H1 (cell line): ENCODE data around the gene CPA2. TPM values are rescaled to one million over a fixed set of nuclear protein-coding genes. Genes with fewer than 3 reads are reported as not detected.

Experiments
- CTCF ChIA-PET: fragments of 300-600 bp; sonication (Branson Sonifier 250); formaldehyde crosslinking; loops from one replicate; lab custom pipeline; 2021; ENCODE audit not compliant: partially characterized antibody; lab: Charles Lee
- POLR2A ChIA-PET: fragments of 300-600 bp; sonication (Branson Sonifier 250); formaldehyde crosslinking; loops from one replicate; lab custom pipeline; 2021; ENCODE audit warnings: inconsistent platforms; ENCODE audit not compliant: partially characterized antibody; lab: Charles Lee
- DNase-seq, 2 experiments: peaks; one replicate each; pipeline versions ENCODE4 v3.0.0 to v3.0.0-alpha.2; 2010 to 2022; ENCODE audit warnings: low spot score in 2 of 2, low read depth in 1 of 2, mixed read lengths in 1 of 2
- FAIRE-seq: peaks from 2 replicates; lab custom pipeline; 2011; peaks lifted over from hg19 to GRCh38; lab: Jason Lieb, UNC
- H2AFZ ChIP-seq: 2 replicates; pipeline ENCODE4 v1.8.1; 2012; ENCODE audit warnings: low read length, inconsistent platforms
- H2AK5ac ChIP-seq: 2 replicates; pipeline ENCODE4 v1.6.1; 2013; ENCODE audit warnings: low read depth, low read length
- H2BK120ac ChIP-seq: replicated peaks from 2 replicates; pipeline ENCODE3; 2013; ENCODE audit warnings: low read depth, low read length, inconsistent platforms
- H2BK12ac ChIP-seq: 2 replicates; pipeline ENCODE4 v1.6.1; 2013; ENCODE audit warnings: low read depth, low read length
- H2BK15ac ChIP-seq: 2 replicates; pipeline ENCODE4 v1.6.1; 2013; ENCODE audit warnings: low read length
- H2BK20ac ChIP-seq: 2 replicates; pipeline ENCODE4 v1.6.1; 2013; ENCODE audit warnings: low read length
- H2BK5ac ChIP-seq: 2 replicates; pipeline ENCODE4 v1.6.1; 2013; ENCODE audit warnings: low read depth, low read length
- H3K14ac ChIP-seq: 2 replicates; pipeline ENCODE4 v1.6.1; 2013; ENCODE audit warnings: inconsistent platforms; ENCODE audit not compliant: insufficient read length
- H3K18ac ChIP-seq: 2 replicates; pipeline ENCODE4 v1.6.1; 2013; ENCODE audit warnings: low read length; ENCODE audit errors: extremely low read depth
- H3K23ac ChIP-seq: 2 replicates; pipeline ENCODE4 v1.6.1; 2013; ENCODE audit warnings: inconsistent platforms; ENCODE audit not compliant: insufficient read length
- H3K23me2 ChIP-seq: 2 replicates; pipeline ENCODE4 v1.6.1; 2013; ENCODE audit warnings: low read depth, low read length
- H3K27ac ChIP-seq: 2 replicates; pipeline ENCODE4 v1.6.1; 2011; ENCODE audit warnings: low read depth, low read length, inconsistent platforms
- H3K27me3 ChIP-seq, 4 experiments: replicated peaks in 1 of 4; 1 replicate in 1 of 4; 2 replicates in 3 of 4; pipeline versions ENCODE4 v1.6.1 to v1.8.1; 2011 to 2013; ENCODE audit warnings: low read length in 3 of 4, mild to moderate bottlenecking in 3 of 4, inconsistent platforms in 2 of 4, mixed read lengths in 2 of 4, moderate library complexity in 1 of 4; ENCODE audit not compliant: control insufficient read depth in 3 of 4, insufficient read depth in 3 of 4; ENCODE audit errors: extremely low read depth in 1 of 4
- H3K36me3 ChIP-seq, 4 experiments: 2 replicates each; pipeline versions ENCODE4 v1.6.1 to v1.8.1; 2011 to 2013; ENCODE audit warnings: mild to moderate bottlenecking in 4 of 4, low read length in 3 of 4, moderate library complexity in 2 of 4, control low read depth in 1 of 4, inconsistent platforms in 1 of 4; ENCODE audit not compliant: insufficient read depth in 4 of 4, control insufficient read depth in 2 of 4
- H3K4ac ChIP-seq: replicated peaks from 2 replicates; pipeline ENCODE3; 2013; ENCODE audit warnings: low read length, low read depth, mixed read lengths, inconsistent platforms; ENCODE audit not compliant: insufficient read length
- H3K4me1 ChIP-seq, 4 experiments: replicated peaks in 1 of 4; 1 replicate in 1 of 4; 2 replicates in 3 of 4; pipeline versions ENCODE4 v1.6.1 to v1.8.1; 2011 to 2013; ENCODE audit warnings: low read length in 3 of 4, inconsistent platforms in 2 of 4, mixed read lengths in 1 of 4; ENCODE audit not compliant: insufficient read depth in 4 of 4, control insufficient read depth in 3 of 4
- H3K4me2 ChIP-seq, 2 experiments: 2 replicates each; pipeline versions ENCODE4 v1.6.1 to v1.8.1; 2011 to 2013; ENCODE audit warnings: low read depth in 2 of 2, low read length in 2 of 2, control low read depth in 1 of 2, inconsistent platforms in 1 of 2, mild to moderate bottlenecking in 1 of 2; ENCODE audit not compliant: insufficient read depth in 1 of 2
- H3K4me3 ChIP-seq, 4 experiments: fragments of 200-600, 300-600 bp in 1 of 4; sonication (generic), shearing (Covaris generic), sonication (Bioruptor Twin) in 1 of 4; 2 replicates each; pipeline versions ENCODE4 v1.5.1 to v1.8.1; 2011 to 2016; ENCODE audit warnings: low read length in 4 of 4, low read depth in 3 of 4, control low read depth in 2 of 4, inconsistent platforms in 2 of 4, mild to moderate bottlenecking in 2 of 4, mixed read lengths in 1 of 4, moderate library complexity in 1 of 4; ENCODE audit not compliant: insufficient read depth in 2 of 4; ENCODE audit errors: extremely low read depth in 1 of 4
- H3K56ac ChIP-seq: replicated peaks from 2 replicates; pipeline ENCODE3; 2013; ENCODE audit warnings: low read depth, mild to moderate bottlenecking, mixed read lengths, low read length, inconsistent platforms; ENCODE audit not compliant: insufficient read length
- H3K79me1 ChIP-seq: 2 replicates; pipeline ENCODE4 v1.6.1; 2013; ENCODE audit warnings: low read depth, low read length, control low read depth
- H3K79me2 ChIP-seq, 2 experiments: 2 replicates each; pipeline versions ENCODE4 v1.6.1 to v1.8.1; 2012 to 2013; ENCODE audit warnings: low read length in 2 of 2, mild to moderate bottlenecking in 2 of 2, inconsistent platforms in 1 of 2; ENCODE audit not compliant: insufficient read depth in 2 of 2, control insufficient read depth in 1 of 2
- H3K9ac ChIP-seq, 4 experiments: replicated peaks in 1 of 4; 1 replicate in 1 of 4; 2 replicates in 3 of 4; pipeline versions ENCODE4 v1.6.1 to v1.8.1; 2011 to 2013; ENCODE audit warnings: low read depth in 3 of 4, low read length in 3 of 4, control low read depth in 2 of 4, mild to moderate bottlenecking in 2 of 4, moderate library complexity in 2 of 4, inconsistent platforms in 1 of 4; ENCODE audit errors: extremely low read depth in 1 of 4
- H3K9me3 ChIP-seq, 2 experiments: 2 replicates each; pipeline versions ENCODE4 v1.6.1 to v1.8.1; 2012 to 2013; ENCODE audit warnings: mild to moderate bottlenecking in 2 of 2, moderate library complexity in 2 of 2, control low read depth in 1 of 2, inconsistent platforms in 1 of 2, low read depth in 1 of 2, low read length in 1 of 2, mixed read lengths in 1 of 2; ENCODE audit not compliant: insufficient read depth in 2 of 2
- H4K20me1 ChIP-seq, 2 experiments: replicated peaks in 1 of 2; 2 replicates each; pipeline versions ENCODE3 to v1.8.1; 2011 to 2013; ENCODE audit warnings: inconsistent platforms in 2 of 2, low read length in 2 of 2, mild to moderate bottlenecking in 1 of 2; ENCODE audit not compliant: insufficient read depth in 2 of 2, control insufficient read depth in 1 of 2
- H4K5ac ChIP-seq: 2 replicates; pipeline ENCODE4 v1.6.1; 2013; ENCODE audit warnings: low read length, low read depth, mixed read lengths, inconsistent platforms; ENCODE audit not compliant: insufficient read length
- H4K8ac ChIP-seq: 2 replicates; pipeline ENCODE4 v1.8.0; 2013; ENCODE audit warnings: mild to moderate bottlenecking, moderate library complexity, low read length, inconsistent platforms; ENCODE audit not compliant: insufficient read depth; ENCODE audit errors: extremely low read depth
- H4K91ac ChIP-seq: replicated peaks from 2 replicates; pipeline ENCODE3; 2013; ENCODE audit warnings: low read length, mixed read lengths, inconsistent platforms; ENCODE audit not compliant: insufficient read length
- ATF3 ChIP-seq: IDR thresholded peaks from 2 replicates; pipeline ENCODE4 v1.6.1; 2011; ENCODE audit warnings: low read depth, mild to moderate bottlenecking, low read length; ENCODE audit not compliant: insufficient read depth
- BACH1 ChIP-seq: IDR thresholded peaks from 2 replicates; pipeline ENCODE4 v1.6.1; 2012; ENCODE audit warnings: low read length, improper control_type of control experiment
- CHD2 ChIP-seq: IDR thresholded peaks from 2 replicates; pipeline ENCODE4 v1.6.1; 2012; ENCODE audit warnings: low read length, improper control_type of control experiment
- CTBP2 ChIP-seq: IDR thresholded peaks from 2 replicates; pipeline ENCODE4 v1.7.0; 2011; ENCODE audit warnings: borderline replicate concordance, mild to moderate bottlenecking, moderate library complexity, mixed read lengths, low read length; ENCODE audit not compliant: insufficient read depth, insufficient read length
- EGR1 ChIP-seq: IDR thresholded peaks from 2 replicates; pipeline ENCODE4 v1.6.1; 2011; ENCODE audit warnings: low read depth, low read length, borderline replicate concordance
- JUND ChIP-seq: IDR thresholded peaks from 2 replicates; pipeline ENCODE4 v1.6.1; 2011; ENCODE audit warnings: mild to moderate bottlenecking, improper control_type of control experiment, low read length
- RAD21 ChIP-seq, 2 experiments: IDR thresholded peaks in 1 of 2; conservative IDR thresholded peaks in 1 of 2; 2 replicates each; pipeline ENCODE4 v1.6.1; 2011; ENCODE audit warnings: low read depth in 2 of 2, low read length in 2 of 2, improper control_type of control experiment in 1 of 2, inconsistent platforms in 1 of 2, mild to moderate bottlenecking in 1 of 2, moderate library complexity in 1 of 2
- RXRA ChIP-seq: IDR thresholded peaks from 2 replicates; pipeline ENCODE4 v1.6.1; 2011; ENCODE audit warnings: low read depth, mild to moderate bottlenecking, low read length, moderate library complexity; ENCODE audit not compliant: insufficient read depth
- TAF1 ChIP-seq: IDR thresholded peaks from 2 replicates; pipeline ENCODE4 v1.6.1; 2011; ENCODE audit warnings: mild to moderate bottlenecking, low read depth, low read length
- WGBS, 2 experiments: shearing (Covaris generic) in 1 of 2; methylation state at CpG; one replicate each; pipeline versions ENCODE4 v1.1.6 to v1.1.7; 2013 to 2015; ENCODE audit warnings: low lambda C conversion rate in 2 of 2, mixed read lengths in 2 of 2, inconsistent platforms in 1 of 2, low coverage in 1 of 2, missing lambda C conversion rate in 1 of 2; ENCODE audit not compliant: insufficient replicate concordance in 2 of 2, insufficient coverage in 1 of 2, insufficient read length in 1 of 2; ENCODE audit errors: extremely low coverage in 1 of 2, missing lambda C conversion rate in 1 of 2; 5-methylcytosine and 5-hydroxymethylcytosine counted together
- polyA plus RNA-seq, 7 experiments: library from polyadenylated mRNA; depleted of rRNA in 3 of 7; stranded (reverse) in 5 of 7; unstranded in 2 of 7; fragments of >200 nt in 5 of 7; fragments of 200-250 nt in 2 of 7; gene quantifications; 1 replicate in 5 of 7; 2 replicates in 1 of 7; 4 replicates in 1 of 7; pipeline versions ENCODE4 v1.2.1 to v1.2.3, GENCODE V29; 2011 to 2013; ENCODE audit warnings: missing spikeins in 2 of 7, mixed read lengths in 2 of 7
- total RNA-seq: library from RNA; stranded (reverse); fragmentation: NEBNext Ultra II Directional; extraction: Animal tissue kit (Norgen Biotek cat#: 25700); gene quantifications from 2 replicates; pipeline ENCODE4 v1.2.1, GENCODE V29; 2021

CPA2 gene
- total and polyA plus RNA-seq, 2 of the 8 experiments (the other 6 are each of a cell fraction or from before 2014, with no cell fraction given) = 0.21 TPM; not detected in 1

GRCh38 chr7:130279906-130280305 lies 13.2 kb downstream of the CPA2 start:
- Histone ChIP-seq H2AFZ (no peak overlapping the region), H3K23me2 (no peaks in the 10 kb centered on the region; the same call in 1 of the 2 replicates), H3K14ac (no peak overlapping the region), H3K9ac (no peak overlapping the region), H2BK20ac (no peak overlapping the region), H2AK5ac (no peak overlapping the region), H3K27ac (no peak overlapping the region), H3K36me3 (no peaks in the 10 kb centered on the region), H4K8ac (no peak overlapping the region), H2BK120ac (no peak overlapping the region), H3K56ac (no peak overlapping the region), H3K18ac (no peak overlapping the region), H3K4me3 (no peak overlapping the region), H3K27me3 (no peaks in the 10 kb centered on the region), H3K4me2 (no peak overlapping the region), H3K79me1 (no peaks in the 10 kb centered on the region), H2BK12ac (no peak overlapping the region), H3K23ac (no peak overlapping the region), H2BK15ac (no peak overlapping the region), H3K79me2 (no peaks in the 10 kb centered on the region), H4K5ac (no peak overlapping the region), H3K9me3 (no peaks in the 10 kb centered on the region), H3K4me1 (peaks cover 0 to 10% (median 4%) of the 10 kb centered on the region in 4 experiments; a peak in 6 of 7 replicates), H4K20me1 (no peaks in the 10 kb centered on the region), H3K4ac (no peak overlapping the region), H4K91ac (no peak overlapping the region), H2BK5ac (no peak overlapping the region)
- DNase-seq (no peak), FAIRE-seq (no peak)
- ChIA-PET POLR2A (interaction anchor here (0.5 kb wide), 1 partner anchor 29 kb away, joined by 3 read pairs; no protein-coding TSS in a partner anchor), CTCF (interaction anchor here (0.6 to 2.5 kb wide), 2 partner anchors 18 to 118 kb away, joined by 3 to 7 read pairs; no protein-coding TSS in a partner anchor)
- WGBS, 2 experiments = 87% methylated on average over 1 of the region's 1 CpG; no CpG with 5 or more reads in 1 of the 2 experiments
- no peak for TF ChIP-seq BACH1
- TF ChIP-seq CHD2 = no peak
- no peak for TF ChIP-seq CTBP2
- no peak for TF ChIP-seq TAF1
- no peak for TF ChIP-seq EGR1
- TF ChIP-seq RAD21 (IDR thresholded peaks at IDR 0.05 in 1 of 2, conservative IDR thresholded peaks at IDR 0.05 in 1 of 2; ENCODE audit: low read depth in 2 of 2, low read length in 2 of 2) = no peak
- TF ChIP-seq JUND = no peak
- TF ChIP-seq RXRA = no peak
- TF ChIP-seq ATF3 = no peak
